Osteoblast (primary cell): ENCODE results near the gene SSX2IP. TPM values are rescaled to one million over a fixed set of nuclear protein-coding genes. Genes with fewer than 3 reads are reported as not detected.

Experiments used
- DNase-seq: peaks from one replicate; pipeline ENCODE4 v3.0.0; 2011; ENCODE audit warnings: low spot score, mixed read lengths; ENCODE audit not compliant: insufficient read length; ENCODE audit errors: missing footprints
- H2AFZ ChIP-seq: 2 replicates; pipeline ENCODE4 v1.6.0; 2011; ENCODE audit warnings: mild to moderate bottlenecking, low read length
- H3K27ac ChIP-seq: 2 replicates; pipeline ENCODE4 v1.5.1; 2011; ENCODE audit warnings: mild to moderate bottlenecking, low read depth, low read length, moderate library complexity
- H3K27me3 ChIP-seq: 2 replicates; pipeline ENCODE4 v1.6.0; 2012; ENCODE audit warnings: mild to moderate bottlenecking, control low read depth, inconsistent platforms, low read length, moderate library complexity; ENCODE audit not compliant: insufficient read depth
- H3K36me3 ChIP-seq: 2 replicates; pipeline ENCODE4 v1.5.1; 2011; ENCODE audit warnings: mild to moderate bottlenecking, low read length, control low read depth, moderate library complexity; ENCODE audit not compliant: insufficient read depth
- H3K4me1 ChIP-seq: 2 replicates; pipeline ENCODE4 v1.5.1; 2011; ENCODE audit warnings: mild to moderate bottlenecking, low read length, control low read depth, moderate library complexity; ENCODE audit not compliant: insufficient read depth
- H3K4me2 ChIP-seq: 2 replicates; pipeline ENCODE4 v1.6.0; 2011; ENCODE audit warnings: mild to moderate bottlenecking, low read length; ENCODE audit not compliant: insufficient read depth
- H3K4me3 ChIP-seq: fragments of 200-600 bp; sonication (generic); 3 replicates; pipeline ENCODE4 v1.5.1; 2012; ENCODE audit warnings: mild to moderate bottlenecking, low read length, inconsistent platforms; ENCODE audit not compliant: insufficient read depth
- H3K79me2 ChIP-seq: 2 replicates; pipeline ENCODE4 v1.6.0; 2012; ENCODE audit warnings: mild to moderate bottlenecking, low read length, control low read depth, inconsistent platforms; ENCODE audit not compliant: insufficient read depth
- H3K9me3 ChIP-seq: 2 replicates; pipeline ENCODE4 v1.5.1; 2011; ENCODE audit warnings: low read depth, low read length, control low read depth
- H4K20me1 ChIP-seq: 2 replicates; pipeline ENCODE4 v1.6.0; 2012; ENCODE audit warnings: mild to moderate bottlenecking, low read length, control low read depth; ENCODE audit not compliant: insufficient read depth
- total RNA-seq: library from RNA; depleted of rRNA; stranded (reverse); fragments of >200 nt; gene quantifications from 2 replicates; pipeline ENCODE4 v1.2.3, GENCODE V29; 2012
- TF ChIP-seq, protein P1 (sequence below): IDR thresholded peaks from 2 replicates; pipeline ENCODE4 v1.5.1; 2011; ENCODE audit warnings: mild to moderate bottlenecking, low read depth, low read length, moderate library complexity; ENCODE audit errors: extremely low read depth

The SSX2IP gene
- total RNA-seq, 1 donor = 10.9 TPM

DNA sequence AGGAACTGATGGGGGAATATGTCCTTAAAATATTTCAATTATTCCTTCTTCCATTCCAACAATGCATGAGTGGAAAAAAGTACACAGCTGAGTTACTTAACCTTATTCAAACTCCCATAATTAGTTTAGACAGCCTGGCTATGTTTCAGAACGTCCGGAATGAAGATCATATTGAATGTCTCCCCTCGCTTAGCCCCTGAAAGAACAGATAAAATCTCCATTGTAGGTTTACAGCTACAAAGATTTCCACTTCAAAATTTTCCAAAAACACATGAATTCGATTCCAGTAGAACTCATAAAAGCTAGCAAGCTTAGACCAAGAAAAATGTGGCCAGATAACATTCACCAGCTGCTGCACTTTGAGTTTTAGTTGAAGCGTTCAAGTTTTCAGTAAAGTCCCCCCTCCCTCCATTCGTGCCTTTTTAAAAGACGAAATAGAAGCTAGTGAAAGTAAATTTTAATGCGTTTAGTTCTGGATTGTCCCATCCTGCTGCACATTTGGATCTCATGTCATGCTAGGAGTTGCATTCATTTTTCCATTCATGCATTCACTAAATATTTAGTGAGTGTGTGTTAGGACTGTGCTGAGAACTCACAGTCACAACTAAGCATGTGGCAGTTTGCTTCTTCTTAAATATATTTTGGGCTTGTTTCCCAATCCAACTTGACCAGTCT is 29.4 kb upstream of the SSX2IP start:
- no peak for DNase-seq
- H3K27me3 ChIP-seq = no peaks in the 10 kb centered on the region
- peaks cover 18% of the 10 kb centered on the region for H3K4me1 ChIP-seq
- no peak overlapping the region for H3K4me3 ChIP-seq
- H3K27ac ChIP-seq = no peak overlapping the region
- H3K4me2 ChIP-seq = no peak overlapping the region
- no peaks in the 10 kb centered on the region for H3K36me3 ChIP-seq
- TF ChIP-seq, protein P1, sequence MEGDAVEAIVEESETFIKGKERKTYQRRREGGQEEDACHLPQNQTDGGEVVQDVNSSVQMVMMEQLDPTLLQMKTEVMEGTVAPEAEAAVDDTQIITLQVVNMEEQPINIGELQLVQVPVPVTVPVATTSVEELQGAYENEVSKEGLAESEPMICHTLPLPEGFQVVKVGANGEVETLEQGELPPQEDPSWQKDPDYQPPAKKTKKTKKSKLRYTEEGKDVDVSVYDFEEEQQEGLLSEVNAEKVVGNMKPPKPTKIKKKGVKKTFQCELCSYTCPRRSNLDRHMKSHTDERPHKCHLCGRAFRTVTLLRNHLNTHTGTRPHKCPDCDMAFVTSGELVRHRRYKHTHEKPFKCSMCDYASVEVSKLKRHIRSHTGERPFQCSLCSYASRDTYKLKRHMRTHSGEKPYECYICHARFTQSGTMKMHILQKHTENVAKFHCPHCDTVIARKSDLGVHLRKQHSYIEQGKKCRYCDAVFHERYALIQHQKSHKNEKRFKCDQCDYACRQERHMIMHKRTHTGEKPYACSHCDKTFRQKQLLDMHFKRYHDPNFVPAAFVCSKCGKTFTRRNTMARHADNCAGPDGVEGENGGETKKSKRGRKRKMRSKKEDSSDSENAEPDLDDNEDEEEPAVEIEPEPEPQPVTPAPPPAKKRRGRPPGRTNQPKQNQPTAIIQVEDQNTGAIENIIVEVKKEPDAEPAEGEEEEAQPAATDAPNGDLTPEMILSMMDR = no peak
- no peaks in the 10 kb centered on the region for H4K20me1 ChIP-seq
- no peaks in the 10 kb centered on the region for H3K79me2 ChIP-seq
- H2AFZ ChIP-seq = no peak overlapping the region
- no peaks in the 10 kb centered on the region for H3K9me3 ChIP-seq

DNA sequence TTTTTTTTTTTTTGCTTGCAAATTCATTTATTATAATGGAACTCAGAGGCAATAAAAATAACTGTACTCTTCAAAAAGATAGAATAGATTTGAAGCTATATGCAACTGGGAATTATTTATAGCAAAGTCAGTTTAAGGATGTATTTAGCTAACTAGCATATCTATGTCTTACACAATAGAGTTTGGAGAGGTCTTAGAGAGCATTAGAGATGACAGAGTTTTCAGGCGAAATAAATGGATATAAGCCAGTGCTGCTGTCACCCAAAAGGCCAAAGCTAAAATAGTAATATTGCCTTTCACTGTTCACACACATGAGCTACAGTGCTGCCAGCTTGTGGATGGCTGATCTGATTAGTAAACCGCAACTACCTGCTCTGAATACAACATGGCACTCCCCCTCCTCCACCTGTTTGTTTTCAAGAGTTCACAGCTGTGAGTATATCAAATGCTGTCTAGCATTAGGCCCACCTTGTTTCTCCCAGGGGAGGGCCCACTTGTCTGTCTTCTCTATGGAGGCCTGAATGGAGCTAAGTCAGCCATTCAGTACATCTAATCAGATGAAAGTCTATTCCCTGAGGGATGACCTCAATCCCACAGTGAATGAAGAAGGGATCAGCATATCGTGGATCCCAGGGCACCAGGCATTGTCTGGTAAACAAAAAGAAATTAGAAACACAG is 25.2 kb upstream of the SSX2IP start:
- Histone ChIP-seq H3K4me2 (no peak overlapping the region), H3K4me3 (no peak overlapping the region), H3K4me1 (peaks cover 16% of the 10 kb centered on the region), H3K79me2 (no peaks in the 10 kb centered on the region), H2AFZ (no peak overlapping the region), H3K27ac (no peak overlapping the region), H4K20me1 (no peaks in the 10 kb centered on the region), H3K36me3 (no peaks in the 10 kb centered on the region), H3K9me3 (no peaks in the 10 kb centered on the region), H3K27me3 (no peaks in the 10 kb centered on the region)
- TF ChIP-seq, protein P1 = no peak
- no peak for DNase-seq

DNA sequence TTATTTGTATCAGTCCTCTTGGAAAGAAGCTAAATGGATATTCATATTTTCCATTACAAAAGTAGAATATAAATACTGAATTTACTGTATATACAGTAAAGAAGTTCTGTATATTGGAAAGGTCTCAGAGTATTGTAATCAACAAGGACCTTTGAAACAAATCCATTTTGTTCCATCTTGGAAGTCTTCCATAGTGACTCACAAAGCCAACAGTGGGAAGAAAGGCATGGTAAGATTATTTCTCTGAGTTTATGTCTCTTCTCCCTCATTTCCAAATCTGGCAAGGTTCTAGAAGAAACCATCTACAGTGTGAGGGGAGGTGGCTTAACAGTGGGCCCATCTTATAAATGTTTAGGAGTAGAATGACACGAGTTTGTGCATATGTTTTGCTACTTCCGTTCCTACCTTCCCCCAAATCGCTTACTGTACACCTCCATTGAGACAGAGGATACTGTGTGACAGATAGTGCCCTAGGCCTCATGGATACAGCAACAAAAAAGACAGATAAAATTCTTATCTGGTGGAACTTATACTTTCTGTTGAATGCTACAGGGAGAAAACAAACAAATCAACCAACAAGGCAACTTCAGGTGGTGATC is 22.1 kb upstream of the SSX2IP start:
- H3K9me3 ChIP-seq = no peaks in the 10 kb centered on the region
- H3K4me2 ChIP-seq = peak overlapping the region; percentile 17
- H4K20me1 ChIP-seq = no peaks in the 10 kb centered on the region
- H3K4me1 ChIP-seq = peaks cover 17% of the 10 kb centered on the region
- H3K79me2 ChIP-seq = no peaks in the 10 kb centered on the region
- no peaks in the 10 kb centered on the region for H3K36me3 ChIP-seq
- DNase-seq = peak; percentile 74
- H3K27me3 ChIP-seq = no peaks in the 10 kb centered on the region
- TF ChIP-seq, protein P1 = no peak
- no peak overlapping the region for H3K4me3 ChIP-seq
- H2AFZ ChIP-seq = peak overlapping the region; percentile 80
- peak overlapping the region; percentile 27 for H3K27ac ChIP-seq

DNA sequence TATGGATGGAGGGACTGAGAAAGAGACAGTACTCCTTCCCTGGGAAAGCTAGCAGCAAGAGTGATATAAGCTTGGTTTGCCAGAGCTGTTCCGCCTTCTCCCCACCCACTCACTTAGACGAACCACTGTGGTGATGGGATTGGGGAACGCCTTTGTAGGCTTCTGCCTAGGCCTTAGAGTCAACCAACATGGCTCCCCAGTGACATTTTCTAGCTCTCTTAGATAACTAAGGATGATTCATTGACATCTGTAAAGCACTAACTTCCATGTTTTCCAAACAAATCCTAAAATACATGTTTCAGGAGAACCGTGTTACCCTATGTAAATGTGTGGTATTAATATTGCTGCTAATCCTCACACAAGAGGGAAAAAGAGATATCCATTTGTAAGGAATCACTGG is 21.6 kb upstream of the SSX2IP start:
- peak overlapping the region; percentile 49 for H2AFZ ChIP-seq
- no peak overlapping the region for H3K4me3 ChIP-seq
- peak overlapping the region; percentile 27 for H3K27ac ChIP-seq
- no peak for DNase-seq
- no peaks in the 10 kb centered on the region for H3K9me3 ChIP-seq
- no peaks in the 10 kb centered on the region for H4K20me1 ChIP-seq
- no peak overlapping the region for H3K4me2 ChIP-seq
- no peaks in the 10 kb centered on the region for H3K36me3 ChIP-seq
- H3K79me2 ChIP-seq = no peaks in the 10 kb centered on the region
- TF ChIP-seq, protein P1 = no peak
- H3K4me1 ChIP-seq = peaks cover 17% of the 10 kb centered on the region
- no peaks in the 10 kb centered on the region for H3K27me3 ChIP-seq
